GM19438 (cell line): ENCODE data around the gene RHOA.
A peak's percentile ranks its signal among the peaks of the same experiment; 100 is the strongest.
"Not testable (repeated sequence)": the region's sequence is repeated elsewhere in the genome, so short reads cannot be mapped to it uniquely, and the experiment has no call there.

Experiments used
- ATAC-seq: cut with Tn5 transposase; IDR thresholded peaks from one replicate; pipeline ENCODE4 v1.9.1; 2021; ENCODE audit warnings: low read depth; ENCODE audit not compliant: unreplicated experiment

RHOA gene

DNA sequence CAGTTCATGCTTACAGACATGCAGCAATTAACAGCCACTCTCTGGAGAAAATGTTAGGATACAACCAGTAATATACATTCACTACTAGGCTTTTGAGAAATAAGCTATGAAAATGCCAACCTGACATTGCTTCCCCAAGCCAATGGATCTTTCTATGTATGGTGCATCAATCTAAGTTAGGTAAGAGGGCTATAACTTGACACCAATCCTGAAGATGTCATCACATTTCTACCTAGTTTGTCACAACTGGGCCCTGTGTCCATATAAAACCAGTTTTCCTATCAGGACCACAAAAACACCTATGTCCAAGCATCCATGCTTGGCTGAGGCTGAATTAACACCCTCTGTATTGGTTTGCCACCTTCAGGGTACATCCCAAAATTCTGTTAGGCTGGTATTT is 39.8 kb downstream of the RHOA start:
- ATAC-seq: no peak

GRCh38 chr3:49370585-49371290 is 41.0 kb downstream of the RHOA start:
- no peak for ATAC-seq

DNA sequence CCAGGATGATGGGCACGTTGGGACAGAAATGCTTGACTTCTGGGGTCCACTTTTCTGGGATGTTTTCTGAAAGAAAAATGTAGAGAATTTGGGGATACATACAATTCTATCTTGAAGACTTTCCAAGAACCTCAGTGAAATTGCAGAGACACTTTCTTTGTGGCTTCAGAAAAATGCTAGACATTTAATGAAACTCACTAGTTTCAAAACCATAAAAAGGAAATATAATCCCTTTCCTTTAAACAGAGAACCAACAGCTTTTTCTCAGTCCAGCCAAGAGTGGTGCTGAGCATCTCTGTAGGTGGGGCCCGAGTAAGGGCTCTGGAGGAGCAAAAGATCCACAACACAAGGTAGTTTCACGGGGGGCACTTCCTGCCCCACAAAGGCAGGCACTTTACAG is 49.2 kb downstream of the RHOA start:
- no peak for ATAC-seq

DNA sequence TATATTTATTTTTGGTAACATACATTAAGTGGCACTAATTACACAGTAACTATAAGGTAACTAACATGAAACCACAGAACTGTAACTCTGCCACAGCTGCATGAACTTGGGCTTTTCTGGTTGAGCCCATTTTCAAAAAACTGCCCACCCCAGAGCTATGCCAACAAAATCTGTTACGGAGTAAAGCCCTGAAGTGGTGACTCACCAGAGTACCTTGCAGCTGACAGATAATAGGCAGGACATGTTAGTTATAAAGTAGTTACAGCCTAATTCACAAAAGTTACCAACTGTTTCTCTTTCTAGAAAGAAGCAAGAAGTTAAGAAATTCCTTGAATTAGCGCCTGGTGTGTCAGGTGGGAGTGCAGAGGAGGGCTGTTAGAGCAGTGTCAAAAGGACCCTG is 52.2 kb downstream of the RHOA start:
- ATAC-seq: no peak

- peak; percentile 6 for ATAC-seq
Measured at GRCh38 chr3:49358884-49359225, 52.9 kb downstream of the RHOA start.

GRCh38 chr3:49358217-49358883 is 53.4 kb downstream of the RHOA start, which contains the start of gene GPX1:
GPX1 (minus strand) TSS chr3:49358353; CDS start chr3:49358278, 75 bp downstream.
- ATAC-seq: peak; percentile 89

DNA sequence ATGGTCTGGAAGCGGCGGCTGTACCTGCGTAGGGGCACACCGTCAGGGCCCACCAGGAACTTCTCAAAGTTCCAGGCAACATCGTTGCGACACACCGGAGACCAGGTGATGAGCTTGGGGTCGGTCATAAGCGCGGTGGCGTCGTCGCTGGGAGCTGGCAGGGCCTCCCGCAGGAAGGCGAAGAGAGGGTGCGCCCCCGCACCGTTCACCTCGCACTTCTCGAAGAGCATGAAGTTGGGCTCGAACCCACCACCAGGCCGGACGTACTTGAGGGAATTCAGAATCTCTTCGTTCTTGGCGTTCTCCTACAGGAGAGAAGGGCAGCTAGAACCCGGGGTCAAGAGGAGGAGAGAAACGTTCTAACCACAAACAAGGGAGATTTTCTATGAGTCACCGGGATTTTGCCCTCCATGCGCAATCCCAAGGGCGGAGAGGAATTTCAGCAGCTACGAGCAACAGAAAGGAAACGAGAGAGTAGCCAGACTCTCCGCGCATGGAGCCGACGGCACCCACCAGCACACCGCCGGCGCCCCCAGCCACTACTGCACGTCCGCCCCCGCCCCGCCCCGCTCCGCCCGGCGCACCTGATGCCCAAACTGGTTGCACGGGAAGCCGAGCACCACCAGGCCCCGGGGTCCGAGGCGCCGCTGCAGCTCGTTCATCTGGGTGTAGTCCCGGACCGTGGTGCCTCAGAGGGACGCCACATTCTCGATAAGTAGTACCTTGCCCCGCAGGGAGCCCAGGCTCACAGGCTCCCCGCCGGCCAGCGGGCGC is 54.1 kb downstream of the RHOA start:
- ATAC-seq: peak; percentile 20

DNA sequence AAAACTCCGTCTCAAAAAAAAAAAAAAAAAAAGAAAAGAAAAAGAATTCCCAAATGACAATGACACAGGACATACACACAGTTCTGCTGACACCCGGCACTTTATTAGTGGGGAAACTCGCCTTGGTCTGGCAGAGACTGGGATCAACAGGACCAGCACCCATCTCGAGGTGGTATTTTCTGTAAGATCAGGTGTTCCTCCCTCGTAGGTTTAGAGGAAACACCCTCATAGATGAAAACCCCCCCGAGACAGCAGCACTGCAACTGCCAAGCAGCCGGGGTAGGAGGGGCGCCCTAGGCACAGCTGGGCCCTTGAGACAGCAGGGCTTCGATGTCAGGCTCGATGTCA is 54.7 kb downstream of the RHOA start:
- not testable (repeated sequence) for ATAC-seq

DNA sequence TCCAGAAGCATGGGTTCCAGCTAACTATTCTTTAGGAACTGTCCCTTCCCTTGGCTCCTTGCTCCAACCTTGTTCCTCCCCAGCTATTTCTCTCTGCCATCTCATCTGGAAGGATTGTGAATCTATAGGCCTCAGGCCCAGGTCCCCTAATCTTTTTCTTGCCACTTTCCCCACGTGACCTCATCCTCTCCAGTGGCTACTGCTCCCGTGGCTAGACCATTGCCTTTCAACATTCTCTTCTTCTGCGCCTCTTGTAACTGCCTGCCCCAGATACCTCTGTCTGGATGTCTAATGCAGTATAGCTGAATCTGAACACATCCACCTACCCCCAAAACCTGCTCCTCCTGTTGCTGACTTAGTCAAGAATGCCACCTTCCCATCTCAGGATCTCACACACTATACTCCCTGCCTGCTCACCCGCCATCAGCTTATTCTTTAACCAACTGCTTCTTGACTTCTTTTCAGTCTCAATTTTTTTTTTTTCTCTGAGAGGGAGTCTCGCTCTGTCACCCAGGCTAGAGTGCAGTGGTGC is 58.8 kb downstream of the RHOA start:
- no peak for ATAC-seq

DNA sequence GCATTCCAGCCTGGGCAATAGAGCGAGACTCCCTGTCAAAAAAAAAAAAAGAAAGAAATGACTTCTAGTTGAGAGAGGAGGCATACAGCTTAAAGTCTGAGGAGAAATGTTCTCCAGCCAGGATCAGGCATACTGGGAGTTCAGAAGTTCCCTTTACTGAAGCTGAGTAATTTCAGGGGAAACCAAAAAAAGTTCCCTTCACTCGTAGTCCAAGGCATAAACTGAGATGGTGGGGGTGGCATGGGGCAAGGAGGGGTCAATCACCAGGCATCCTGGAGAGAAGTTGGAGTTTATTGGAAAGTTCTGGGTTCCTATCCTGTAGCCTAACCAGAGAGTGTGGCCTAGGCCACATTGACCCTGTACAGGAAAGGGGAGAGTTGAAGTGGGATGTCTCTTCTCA is 59.5 kb downstream of the RHOA start:
- no peak for ATAC-seq

DNA sequence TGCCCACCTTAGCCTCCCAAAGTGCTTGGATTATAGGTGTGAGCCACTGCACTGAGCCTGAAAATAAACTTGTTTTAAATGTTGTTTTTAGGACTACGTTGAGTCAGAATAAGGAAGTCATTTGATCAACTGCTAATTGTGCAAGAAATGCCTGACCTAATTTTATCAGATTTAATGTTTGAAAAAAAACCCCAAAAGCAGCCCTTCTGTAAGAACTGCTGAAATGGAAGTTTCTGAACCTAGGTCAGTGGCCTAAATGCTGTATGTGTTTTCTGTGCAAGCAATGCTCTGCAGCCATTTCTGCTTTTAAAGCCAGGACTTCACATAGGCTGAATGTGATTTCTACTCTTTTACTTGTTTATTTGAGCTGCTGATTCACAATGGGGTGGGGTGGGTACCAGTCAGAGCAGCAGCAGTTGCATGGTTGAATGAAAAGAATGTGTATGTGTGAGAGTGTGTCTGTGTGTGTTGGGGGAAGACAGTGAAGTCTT is 60.2 kb downstream of the RHOA start:
- no peak for ATAC-seq

DNA sequence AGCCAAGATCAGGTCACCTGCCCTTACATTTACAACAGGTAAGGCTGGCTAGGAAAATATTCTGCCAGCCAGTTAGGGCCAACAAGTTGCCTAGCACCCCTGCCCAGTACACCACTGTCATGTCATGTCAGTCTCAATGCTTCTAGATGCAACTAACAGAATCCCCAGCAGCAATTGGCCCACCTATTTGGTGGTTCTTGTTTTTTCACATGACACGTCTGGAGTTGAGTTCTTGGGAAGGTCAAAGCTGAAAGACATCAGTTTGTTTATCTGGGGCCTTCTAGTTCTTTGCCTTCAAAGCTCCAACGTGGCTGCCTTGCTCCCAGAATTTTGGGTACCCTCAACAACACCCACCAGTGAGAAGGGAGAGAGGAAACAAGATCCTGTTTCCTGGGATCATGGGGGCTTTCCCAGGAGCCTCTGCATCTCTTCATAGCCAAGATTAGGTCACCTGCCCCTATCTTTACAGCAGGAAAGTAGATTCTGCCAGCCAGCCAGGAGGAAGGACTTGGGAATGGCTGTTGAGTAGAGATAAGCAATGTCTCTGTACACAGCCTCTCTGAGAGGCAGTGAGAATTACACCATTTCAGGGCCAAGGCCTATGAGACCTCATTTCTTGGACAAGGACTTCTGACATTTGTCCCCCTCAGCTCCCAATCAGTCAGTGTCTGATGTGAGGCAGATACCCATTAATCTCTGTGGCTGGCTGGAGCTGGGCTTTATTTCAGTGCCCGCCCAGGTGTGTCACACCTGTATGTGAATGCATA is 62.2 kb downstream of the RHOA start:
- no peak for ATAC-seq

GRCh38 chr3:49348361-49348760 is 63.4 kb downstream of the RHOA start:
- not testable (repeated sequence) for ATAC-seq

- ATAC-seq: no peak
Measured at GRCh38 chr3:49346797-49347251, 65.0 kb downstream of the RHOA start.

DNA sequence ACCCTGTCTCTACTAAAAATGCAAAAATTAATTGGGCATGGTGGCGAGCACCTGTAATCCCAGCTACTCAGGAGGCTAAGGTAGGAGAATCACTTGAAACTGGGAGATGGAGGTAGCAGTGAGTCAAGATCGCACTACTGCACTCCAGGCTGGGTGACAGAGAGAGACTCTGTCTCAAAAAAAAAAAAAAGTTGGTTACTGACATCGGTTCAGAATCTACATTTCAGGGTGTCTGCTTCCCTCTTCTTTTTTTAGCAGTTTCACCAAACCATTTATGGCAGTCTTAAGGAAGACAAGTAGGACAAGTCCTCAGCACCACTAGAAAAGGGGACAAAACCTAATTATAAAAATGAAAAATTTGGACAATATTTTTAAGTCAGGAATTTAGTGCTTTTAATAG is 68.6 kb downstream of the RHOA start:
- no peak for ATAC-seq

- ATAC-seq: no peak
Measured at GRCh38 chr3:49341996-49342395, 69.8 kb downstream of the RHOA start.

DNA sequence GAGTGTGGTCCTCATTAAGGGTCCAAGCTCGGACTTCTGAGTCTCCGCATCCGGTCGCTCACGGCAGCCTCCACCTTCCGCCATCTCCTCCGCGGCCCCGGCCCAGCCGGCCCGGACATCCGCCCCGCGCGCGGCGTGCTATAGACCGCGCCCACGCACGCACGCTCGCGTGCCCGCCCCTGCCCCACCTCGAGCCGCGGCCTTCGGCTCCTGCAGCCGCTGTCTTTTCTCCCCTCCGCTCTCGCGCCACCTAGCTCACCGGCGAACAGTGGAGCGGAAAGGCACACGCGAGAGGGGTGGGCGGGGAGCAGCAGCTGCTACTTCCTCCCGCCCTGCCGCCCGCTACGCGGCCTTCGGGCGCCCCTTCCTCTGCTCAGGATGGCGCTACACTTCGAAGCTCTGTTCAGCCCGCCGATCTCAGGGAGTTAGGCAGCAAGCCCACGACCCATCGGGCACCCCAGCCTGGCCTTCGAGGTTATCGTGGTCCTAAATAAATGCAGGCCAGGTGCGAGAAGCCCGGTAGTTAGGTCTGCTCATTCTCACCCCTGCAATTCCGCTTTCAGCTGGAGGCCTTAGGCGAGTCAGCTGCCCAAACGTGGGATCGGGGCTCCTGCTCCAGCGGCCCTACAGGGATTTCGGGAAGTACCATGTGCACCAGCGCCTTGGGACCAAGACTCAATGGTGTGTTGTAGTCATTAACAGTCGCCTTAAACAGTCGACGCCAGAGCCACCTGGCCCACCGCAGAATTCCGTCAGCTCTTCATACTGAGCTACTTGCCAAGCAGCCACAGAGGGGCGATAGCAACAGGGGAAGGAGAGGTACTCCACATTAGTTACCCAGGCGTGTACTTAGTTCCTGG is 71.6 kb downstream of the RHOA start, which contains the start of gene USP4:
Gene USP4 (minus strand): TSS at position 113 of the 860 bp plus-strand sequence. CDS start 29 bp downstream, at position 84.
- peak; percentile 70 for ATAC-seq

DNA sequence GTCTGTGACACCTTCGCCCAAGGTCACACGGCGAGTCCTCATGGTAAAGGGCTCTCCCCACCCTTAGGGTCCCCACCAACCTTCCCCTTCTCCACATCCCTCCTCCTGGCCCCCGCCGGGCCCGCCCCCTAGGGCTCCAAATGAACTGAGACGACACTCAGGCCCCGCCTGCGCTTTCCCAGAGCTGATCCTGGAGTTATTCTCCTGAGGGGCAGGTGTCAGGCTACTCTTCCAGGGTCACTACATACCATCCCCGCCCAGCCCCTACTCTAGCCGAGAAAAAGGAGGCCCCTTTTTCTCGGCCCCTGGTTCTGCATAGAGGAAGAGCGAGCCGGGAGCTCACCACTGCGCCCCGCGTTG is 72.2 kb downstream of the RHOA start:
- peak; percentile 4 for ATAC-seq

DNA sequence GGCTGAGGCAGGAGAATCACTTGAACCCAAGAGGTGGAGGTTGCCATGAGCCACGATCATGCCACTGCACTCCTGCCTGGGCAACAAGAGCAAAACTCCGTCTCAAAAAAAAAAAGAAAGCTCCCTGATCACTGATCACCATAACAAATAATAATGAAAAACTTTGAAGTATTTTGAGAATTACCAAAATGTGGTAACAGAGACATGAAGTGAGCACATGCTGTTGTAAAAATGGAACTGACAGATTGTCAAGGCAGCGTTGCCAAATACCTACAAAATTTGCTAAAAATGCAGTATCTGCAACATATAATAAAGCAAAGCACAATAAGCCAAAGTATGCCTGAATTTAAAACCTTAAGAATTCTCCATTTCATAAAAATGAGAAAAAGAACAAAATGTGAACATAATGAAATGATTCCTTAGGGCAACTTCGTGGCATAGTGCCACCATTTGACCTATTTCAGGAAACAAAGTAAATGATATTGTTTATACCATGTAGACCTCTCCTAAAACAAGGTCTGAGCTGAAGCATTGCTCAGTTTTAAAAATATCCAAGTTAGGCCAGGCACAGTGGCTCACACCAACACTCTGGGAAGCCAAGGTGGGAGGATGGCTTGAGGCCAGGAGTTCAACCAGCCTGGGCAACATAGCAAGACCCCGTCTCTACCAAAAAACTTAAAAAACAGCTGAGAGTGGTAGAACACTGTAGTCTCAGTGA is 77.7 kb downstream of the RHOA start:
- no peak for ATAC-seq
